DOHH2 (cell line): ENCODE measurements around the gene JOSD2.

ENCODE experiments used
- EZH2phosphoT487 ChIP-seq: fragments of 200-600 bp; sonication (generic); IDR thresholded peaks from 2 replicates; pipeline ENCODE4 v1.6.1; 2017; ENCODE audit warnings: borderline replicate concordance, mild to moderate bottlenecking, antibody characterized with exemption, low read length, moderate library complexity, mixed read lengths
- TF ChIP-seq, protein P1 (sequence below): fragments of 200-600 bp; sonication (generic); IDR thresholded peaks from one replicate; pipeline ENCODE4 v1.5.1; 2014; ENCODE audit warnings: antibody characterized with exemption, mild to moderate bottlenecking, low read depth, low read length; ENCODE audit not compliant: poor library complexity, severe bottlenecking

DNA sequence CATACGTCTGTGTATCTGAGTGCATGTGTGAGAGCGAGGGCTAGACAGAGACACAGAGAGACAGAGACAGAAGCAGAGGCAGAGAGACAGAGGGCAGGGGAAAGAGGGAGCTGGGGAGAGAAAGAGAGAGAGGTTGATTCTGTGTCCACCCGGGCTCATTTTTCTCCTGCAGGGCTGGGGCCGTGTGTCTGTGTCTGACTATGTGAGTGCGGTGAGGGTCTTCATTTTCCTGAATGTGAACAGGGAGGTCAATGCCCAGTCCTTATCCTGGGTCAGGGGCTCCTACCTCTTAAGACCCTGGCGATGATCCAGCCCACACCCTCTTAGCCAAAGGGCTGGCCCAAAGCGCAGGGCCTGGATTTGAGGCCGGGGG is 39.6 kb upstream of the JOSD2 start:
- TF ChIP-seq, protein P1, sequence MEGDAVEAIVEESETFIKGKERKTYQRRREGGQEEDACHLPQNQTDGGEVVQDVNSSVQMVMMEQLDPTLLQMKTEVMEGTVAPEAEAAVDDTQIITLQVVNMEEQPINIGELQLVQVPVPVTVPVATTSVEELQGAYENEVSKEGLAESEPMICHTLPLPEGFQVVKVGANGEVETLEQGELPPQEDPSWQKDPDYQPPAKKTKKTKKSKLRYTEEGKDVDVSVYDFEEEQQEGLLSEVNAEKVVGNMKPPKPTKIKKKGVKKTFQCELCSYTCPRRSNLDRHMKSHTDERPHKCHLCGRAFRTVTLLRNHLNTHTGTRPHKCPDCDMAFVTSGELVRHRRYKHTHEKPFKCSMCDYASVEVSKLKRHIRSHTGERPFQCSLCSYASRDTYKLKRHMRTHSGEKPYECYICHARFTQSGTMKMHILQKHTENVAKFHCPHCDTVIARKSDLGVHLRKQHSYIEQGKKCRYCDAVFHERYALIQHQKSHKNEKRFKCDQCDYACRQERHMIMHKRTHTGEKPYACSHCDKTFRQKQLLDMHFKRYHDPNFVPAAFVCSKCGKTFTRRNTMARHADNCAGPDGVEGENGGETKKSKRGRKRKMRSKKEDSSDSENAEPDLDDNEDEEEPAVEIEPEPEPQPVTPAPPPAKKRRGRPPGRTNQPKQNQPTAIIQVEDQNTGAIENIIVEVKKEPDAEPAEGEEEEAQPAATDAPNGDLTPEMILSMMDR, result no peak
- no peak for TF ChIP-seq EZH2phosphoT487
